ENCODE results near the gene CHRNA7.

DNA sequence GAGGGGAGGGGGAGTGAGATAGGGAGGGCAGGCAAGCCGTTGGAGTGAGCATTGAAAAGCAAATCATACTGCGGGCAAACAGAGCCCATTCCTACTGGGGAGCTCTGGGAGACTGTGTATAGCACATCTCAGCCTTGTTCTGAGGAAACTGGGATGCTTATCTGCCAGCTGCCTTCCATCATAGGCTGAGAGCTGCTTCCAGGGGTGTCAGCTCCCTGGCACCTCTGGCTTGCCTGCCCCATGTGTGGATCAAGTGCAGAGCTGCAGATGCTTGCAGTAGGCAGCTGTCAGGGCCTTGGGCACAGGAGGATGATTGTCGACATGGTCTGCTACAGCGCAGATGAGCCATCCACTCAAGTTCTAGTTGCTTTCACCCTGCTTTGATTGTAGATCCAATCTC lies 86.8 kb downstream of the CHRNA7 start:
- TF ChIP-seq POLR2A (IDR thresholded peaks at IDR 0.05; ENCODE audit: low read depth, low read length) (no peak), TAF1 (IDR thresholded peaks at IDR 0.05; ENCODE audit: low read depth, low read length) (no peak)
